Measurements from ENCODE around the gene AQP2.

GRCh38 chr12:49901026-49901425 is 49.5 kb upstream of the AQP2 start:
- TF ChIP-seq CTCF (conservative IDR thresholded peaks at IDR 0.05): no peak
- no peak for TF ChIP-seq ZFX (IDR thresholded peaks at IDR 0.05)

All from C4-2B (cell line).